GM18520 (cell line): Measurements from ENCODE around the gene SCRG1.
A peak's percentile ranks its signal among the peaks of the same experiment; 100 is the strongest.

Experiments
- ATAC-seq: cut with Tn5 transposase; IDR thresholded peaks from one replicate; pipeline ENCODE4 v1.9.1; 2021; ENCODE audit not compliant: unreplicated experiment

The SCRG1 gene

GRCh38 chr4:173398779-173399415 lies at the start of gene SCRG1:
TSS of gene SCRG1 (minus strand) at chr4:173399116. CDS start at chr4:173391414, 7,702 bp downstream.
- no peak for ATAC-seq

DNA sequence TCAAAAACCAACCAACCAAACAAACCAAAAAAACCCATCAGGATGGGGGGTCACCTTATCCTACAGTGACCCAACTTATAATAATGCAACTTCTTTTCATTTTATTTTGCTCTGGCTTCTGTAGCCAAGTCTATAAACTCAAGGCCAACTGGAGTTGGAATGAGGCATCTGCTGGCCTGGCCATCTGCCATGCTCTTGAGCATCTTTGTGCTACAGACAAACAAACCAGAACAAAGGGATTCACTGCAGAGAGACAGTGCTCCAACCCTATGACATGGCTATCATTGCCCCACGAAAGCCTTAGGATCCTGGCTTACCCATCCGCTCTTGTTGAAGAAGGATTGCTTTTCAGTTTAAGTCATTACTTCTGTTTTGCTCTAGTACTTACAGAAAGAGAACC lies 49.2 kb upstream of the SCRG1 start:
- no peak for ATAC-seq

GRCh38 chr4:173446416-173446815 lies 47.5 kb upstream of the SCRG1 start:
- peak; percentile 89 for ATAC-seq

DNA sequence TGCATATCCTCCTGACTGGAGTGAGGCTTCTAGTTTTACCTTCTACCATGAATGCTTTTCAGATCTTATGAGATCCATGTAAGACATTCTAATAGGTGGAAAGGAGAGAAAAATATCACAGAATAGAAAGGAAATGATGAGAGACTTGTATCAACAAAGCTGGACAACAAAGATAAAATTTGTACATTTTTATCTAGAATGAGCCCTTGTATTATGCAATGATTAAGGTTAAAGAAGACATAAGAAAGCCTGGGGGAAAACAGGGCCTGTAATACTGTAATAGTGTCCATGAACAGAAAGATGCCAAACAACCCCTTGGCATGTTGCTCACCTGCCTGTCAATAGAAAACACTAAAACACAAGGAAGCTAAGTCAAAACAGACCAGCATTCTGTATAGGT lies 44.2 kb upstream of the SCRG1 start:
- ATAC-seq: no peak

DNA sequence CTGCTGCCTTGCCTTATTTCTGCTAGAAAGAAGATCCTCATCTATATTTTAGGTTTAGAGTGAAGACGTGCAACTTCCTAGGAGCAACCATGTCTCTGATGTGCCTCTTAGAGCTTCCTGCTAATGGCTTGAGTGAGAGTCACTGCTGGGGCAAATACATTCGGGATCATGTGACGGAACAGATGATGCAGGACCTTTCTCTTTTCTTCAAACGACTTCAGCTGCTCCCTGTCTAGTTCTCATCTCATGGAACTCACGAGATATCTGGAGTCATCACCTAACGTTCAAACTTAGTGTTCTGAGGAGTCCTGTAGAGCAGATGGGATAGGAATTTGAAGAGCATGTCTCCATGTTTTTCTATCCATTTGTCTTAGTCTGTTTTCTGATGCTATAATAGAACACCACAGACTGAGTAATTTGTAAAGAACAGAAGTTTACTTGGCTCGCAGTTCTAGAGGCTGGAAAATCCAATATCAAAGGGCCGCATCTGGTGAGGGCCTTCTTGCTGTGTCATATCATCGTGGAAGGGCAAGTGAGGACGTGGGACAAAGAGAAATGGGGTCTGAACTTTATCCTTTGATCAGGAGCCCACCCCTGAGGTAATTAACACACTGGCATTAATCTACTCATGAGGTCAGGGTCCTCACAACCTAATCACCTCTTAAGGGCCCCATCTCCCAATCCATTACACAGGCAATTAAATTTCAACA lies 43.5 kb upstream of the SCRG1 start:
- no peak for ATAC-seq

- no peak for ATAC-seq
These were observed 42.0 kb upstream of the SCRG1 start for GRCh38 chr4:173440888-173441287.

DNA sequence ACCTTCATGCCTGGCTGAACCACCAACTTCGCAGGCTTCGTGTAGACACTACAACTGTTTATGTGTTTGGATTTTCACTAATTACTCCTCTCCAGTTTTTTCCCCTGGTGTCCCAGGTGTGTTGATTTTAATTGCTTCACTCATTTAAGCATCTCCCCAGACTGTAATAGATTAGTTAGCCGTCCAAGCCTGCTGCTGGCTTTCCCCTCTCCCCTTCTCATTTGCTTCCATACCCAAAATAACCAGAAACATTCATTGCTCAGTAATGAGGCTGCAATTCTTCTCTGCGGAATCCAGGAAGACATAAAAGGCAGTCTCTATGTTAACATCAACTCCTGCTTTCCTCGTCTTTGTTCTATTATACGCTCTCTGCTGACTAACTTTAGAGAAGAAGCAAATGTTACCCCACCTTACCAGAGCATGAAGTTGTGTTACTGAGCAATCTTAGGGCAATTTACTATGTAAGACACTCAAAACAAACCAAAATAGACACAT lies 37.9 kb upstream of the SCRG1 start:
- ATAC-seq: no peak

DNA sequence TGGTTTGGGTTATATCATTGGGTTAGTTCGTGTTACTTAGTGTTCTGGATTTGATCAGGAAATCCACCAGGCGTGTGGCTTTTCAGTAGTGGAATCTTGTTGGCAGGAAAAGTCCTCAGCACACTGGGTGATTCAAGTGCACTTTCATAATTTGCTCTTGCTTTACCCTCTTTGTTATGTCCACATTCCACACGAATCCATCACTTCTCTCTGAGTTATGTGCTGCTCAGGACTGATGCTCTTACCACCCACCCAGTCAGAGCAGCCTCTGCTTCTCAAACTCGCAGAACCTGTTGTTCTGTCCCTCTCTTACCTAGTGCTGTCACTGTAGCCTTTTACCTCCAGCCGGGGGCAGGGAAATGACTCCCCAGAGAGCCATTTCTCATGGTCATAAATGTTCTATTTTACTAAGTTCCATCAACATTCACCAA lies 37.2 kb upstream of the SCRG1 start:
- ATAC-seq: no peak

DNA sequence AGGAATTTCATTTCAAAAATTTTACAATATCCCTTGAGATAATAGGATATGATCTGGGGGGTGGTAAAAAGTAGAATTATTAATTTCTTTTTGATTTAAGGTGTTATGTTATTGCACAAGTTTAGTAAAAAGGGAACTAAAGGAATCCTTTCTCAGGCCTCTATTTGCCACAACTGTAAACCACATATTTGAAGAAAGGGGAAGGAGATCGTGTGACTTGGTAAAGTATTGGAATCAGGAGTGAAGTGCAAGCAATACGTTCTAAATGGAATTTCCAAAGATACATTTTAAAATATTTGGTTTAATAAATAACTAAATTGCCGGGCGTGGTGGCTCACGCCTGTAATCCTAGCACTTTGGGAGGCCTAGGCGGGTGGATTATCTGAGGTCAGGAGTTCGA lies 35.3 kb upstream of the SCRG1 start:
- ATAC-seq: no peak

GRCh38 chr4:173433447-173433846 lies 34.5 kb upstream of the SCRG1 start:
- no peak for ATAC-seq

GRCh38 chr4:173432430-173432829 lies 33.5 kb upstream of the SCRG1 start:
- no peak for ATAC-seq

GRCh38 chr4:173426064-173426463 lies 27.1 kb upstream of the SCRG1 start:
- ATAC-seq: no peak

DNA sequence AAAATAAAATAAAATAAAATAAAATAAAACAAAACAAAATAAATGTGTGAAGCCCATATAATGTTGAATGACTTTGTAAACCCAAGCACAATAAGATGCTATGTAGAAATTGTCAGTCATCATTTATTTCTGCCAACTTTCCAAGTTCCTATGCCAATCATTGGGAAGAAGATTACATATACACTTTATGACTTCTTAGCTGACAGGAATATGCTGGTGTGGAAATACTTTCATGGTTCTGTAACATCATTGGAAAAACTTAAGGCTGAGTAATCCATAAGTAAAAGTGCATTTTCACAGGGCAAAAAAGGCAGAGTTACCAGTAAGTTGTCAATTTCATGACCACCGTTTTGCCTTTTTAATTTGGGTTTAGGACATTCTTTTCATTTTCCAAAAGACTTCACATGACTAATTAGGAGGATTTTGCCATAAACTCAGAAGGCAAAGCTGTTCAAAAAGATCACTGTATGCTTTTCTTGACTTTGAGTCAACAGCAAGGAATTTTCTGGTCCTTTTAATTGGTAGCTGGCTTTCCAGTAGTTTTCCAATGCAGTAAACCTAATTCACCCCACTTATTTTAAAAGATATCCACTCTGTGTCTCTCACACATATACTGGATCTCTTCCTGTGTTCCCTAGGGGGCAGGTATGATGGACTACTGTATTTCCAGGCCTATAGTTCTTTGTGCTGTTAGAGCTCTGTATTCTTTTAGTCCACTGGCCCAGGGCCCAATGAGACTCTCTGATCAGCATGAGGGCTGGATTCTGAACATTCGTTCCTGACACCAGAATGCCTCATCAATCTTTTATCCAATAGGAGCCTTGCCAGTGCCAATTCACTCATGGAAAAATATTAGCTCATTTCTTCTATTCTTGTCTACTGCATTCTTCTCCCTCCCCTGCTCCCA lies 26.2 kb upstream of the SCRG1 start:
- no peak for ATAC-seq

GRCh38 chr4:173420801-173421200 lies 21.9 kb upstream of the SCRG1 start:
- no peak for ATAC-seq

DNA sequence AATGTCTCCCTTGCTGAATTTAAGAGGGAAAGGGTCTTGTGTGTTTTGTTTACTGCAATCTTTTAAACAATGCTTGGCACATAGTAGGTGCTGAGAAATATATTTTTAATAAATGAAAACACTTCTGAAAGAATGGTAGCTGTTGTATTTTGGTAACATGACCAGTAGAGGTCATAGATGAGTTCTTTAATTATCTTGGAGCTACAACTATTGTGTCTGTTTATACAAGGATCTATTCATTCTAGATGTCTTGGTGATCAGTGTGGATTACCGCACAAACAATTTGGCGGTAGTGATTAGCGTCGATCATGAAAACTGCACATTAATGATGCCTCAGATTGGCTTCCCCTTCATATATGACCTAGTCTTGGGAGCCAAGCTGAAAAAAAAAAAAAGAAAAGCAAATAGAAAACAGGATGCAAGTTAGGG lies 21.4 kb upstream of the SCRG1 start:
- ATAC-seq: peak; percentile 46

DNA sequence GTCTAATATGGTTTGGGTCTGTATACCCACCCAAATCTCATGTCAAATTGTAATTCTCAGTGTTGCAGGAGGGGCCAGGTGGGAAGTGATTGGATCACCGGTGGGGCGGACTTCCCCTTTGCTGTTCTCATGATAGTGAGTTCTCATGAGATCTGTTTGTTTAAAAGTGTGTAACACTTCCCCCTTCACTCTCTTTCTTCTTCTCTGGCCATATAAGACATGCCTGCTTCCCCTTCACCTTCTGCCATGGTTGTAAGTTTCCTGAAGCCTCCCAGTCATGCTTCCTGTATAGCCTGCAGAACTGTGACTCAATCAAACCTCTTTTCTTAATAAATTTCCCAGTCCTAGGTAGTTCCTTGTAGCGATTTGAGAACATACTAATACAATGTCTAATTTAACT lies 19.7 kb upstream of the SCRG1 start:
- no peak for ATAC-seq

DNA sequence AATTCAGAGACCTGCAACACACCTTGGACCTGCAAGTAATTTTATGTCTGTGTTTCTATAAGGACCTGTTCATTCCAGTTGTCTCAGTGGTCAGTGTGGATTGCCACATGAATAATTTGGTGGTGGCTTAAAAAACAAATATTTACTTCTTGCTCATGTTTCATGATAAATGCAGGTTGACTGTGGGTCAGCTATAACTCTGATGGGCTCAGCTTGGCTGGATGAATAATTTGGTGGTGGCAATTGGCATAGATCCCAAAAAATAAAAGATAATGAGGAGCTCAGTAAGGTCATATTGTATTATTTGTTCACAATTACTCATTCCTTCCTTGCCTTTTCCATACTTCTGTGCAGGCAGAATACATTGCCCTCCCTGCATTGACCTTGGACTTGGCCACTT lies 18.9 kb upstream of the SCRG1 start:
- no peak for ATAC-seq

GRCh38 chr4:173415885-173416653 lies 17.2 kb upstream of the SCRG1 start:
- no peak for ATAC-seq

DNA sequence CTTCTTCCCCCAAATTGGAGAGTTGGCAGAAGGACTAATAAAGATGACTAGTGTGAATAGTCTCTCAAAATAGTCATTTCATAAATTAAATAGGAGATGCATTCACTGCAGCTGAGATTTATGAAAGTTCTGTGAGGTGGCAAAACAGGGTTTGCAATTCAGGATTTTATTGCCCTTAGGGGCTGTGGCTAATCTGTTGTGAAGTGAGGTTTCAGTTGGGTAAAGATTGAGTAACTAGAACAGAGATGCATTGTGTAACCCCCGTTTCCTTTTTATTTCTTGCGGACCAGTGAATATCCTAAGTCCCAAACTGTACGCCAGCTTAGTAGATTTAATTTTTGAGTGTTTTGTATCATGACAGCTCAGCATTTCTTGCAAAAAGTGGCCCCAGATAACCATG lies 16.2 kb upstream of the SCRG1 start:
- no peak for ATAC-seq

- no peak for ATAC-seq
These were observed 15.5 kb upstream of the SCRG1 start for GRCh38 chr4:173414456-173414855.

GRCh38 chr4:173413036-173413435 lies 14.1 kb upstream of the SCRG1 start:
- no peak for ATAC-seq
